A549 (cell line): Measurements from ENCODE around the gene KIFAP3.

Experiments
- POLR2A ChIP-seq: IDR thresholded peaks from 2 replicates; pipeline ENCODE4 v1.6.1; 2012; ENCODE audit warnings: mild to moderate bottlenecking, low read length
- RNF2 ChIP-seq: fragments of 200-600 bp; sonication (generic); IDR thresholded peaks from 2 replicates; pipeline ENCODE4 v1.6.1; 2016; ENCODE audit warnings: low read depth, mild to moderate bottlenecking, antibody characterized with exemption, moderate library complexity, borderline replicate concordance
- SMC3 ChIP-seq: fragments of >200 bp; sonication (Bioruptor Twin); formaldehyde crosslinking; IDR thresholded peaks from 3 replicates; pipeline ENCODE4 v1.6.1; 2018; ENCODE audit warnings: inconsistent platforms
- TF ChIP-seq, protein P1 (sequence below): fragments of >200 bp; sonication (Bioruptor Twin); formaldehyde crosslinking; IDR thresholded peaks from 3 replicates; pipeline ENCODE4 v1.5.1; 2016
- TF ChIP-seq, protein P2 (sequence below): fragments of 200-600 bp; sonication (generic); IDR thresholded peaks from 2 replicates; pipeline ENCODE4 v1.6.1; 2016; ENCODE audit warnings: antibody characterized with exemption, mild to moderate bottlenecking, moderate library complexity

DNA sequence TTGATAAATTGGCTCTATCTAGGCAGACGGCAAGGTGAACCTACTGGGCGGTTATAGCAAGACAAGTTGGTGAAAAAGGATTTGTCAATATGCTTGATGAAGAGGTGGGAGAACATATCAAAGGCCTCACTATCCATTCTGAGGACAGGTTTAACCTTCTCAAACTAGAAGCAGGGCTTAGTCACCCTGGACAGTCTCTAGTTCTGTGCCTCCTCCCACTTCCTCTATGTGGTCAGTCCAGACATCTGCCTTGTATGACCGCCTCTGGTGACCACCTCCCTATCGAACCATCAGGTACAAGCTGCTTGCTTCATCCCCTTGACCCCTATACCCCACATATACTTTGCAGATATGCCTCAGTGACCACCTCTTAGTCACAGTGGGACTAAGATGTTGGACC is 178.5 kb downstream of the KIFAP3 start:
- no peak for TF ChIP-seq RNF2
- TF ChIP-seq SMC3, result no peak
- TF ChIP-seq, protein P1, sequence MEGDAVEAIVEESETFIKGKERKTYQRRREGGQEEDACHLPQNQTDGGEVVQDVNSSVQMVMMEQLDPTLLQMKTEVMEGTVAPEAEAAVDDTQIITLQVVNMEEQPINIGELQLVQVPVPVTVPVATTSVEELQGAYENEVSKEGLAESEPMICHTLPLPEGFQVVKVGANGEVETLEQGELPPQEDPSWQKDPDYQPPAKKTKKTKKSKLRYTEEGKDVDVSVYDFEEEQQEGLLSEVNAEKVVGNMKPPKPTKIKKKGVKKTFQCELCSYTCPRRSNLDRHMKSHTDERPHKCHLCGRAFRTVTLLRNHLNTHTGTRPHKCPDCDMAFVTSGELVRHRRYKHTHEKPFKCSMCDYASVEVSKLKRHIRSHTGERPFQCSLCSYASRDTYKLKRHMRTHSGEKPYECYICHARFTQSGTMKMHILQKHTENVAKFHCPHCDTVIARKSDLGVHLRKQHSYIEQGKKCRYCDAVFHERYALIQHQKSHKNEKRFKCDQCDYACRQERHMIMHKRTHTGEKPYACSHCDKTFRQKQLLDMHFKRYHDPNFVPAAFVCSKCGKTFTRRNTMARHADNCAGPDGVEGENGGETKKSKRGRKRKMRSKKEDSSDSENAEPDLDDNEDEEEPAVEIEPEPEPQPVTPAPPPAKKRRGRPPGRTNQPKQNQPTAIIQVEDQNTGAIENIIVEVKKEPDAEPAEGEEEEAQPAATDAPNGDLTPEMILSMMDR, result no peak
- TF ChIP-seq POLR2A, result no peak
- TF ChIP-seq, protein P2, sequence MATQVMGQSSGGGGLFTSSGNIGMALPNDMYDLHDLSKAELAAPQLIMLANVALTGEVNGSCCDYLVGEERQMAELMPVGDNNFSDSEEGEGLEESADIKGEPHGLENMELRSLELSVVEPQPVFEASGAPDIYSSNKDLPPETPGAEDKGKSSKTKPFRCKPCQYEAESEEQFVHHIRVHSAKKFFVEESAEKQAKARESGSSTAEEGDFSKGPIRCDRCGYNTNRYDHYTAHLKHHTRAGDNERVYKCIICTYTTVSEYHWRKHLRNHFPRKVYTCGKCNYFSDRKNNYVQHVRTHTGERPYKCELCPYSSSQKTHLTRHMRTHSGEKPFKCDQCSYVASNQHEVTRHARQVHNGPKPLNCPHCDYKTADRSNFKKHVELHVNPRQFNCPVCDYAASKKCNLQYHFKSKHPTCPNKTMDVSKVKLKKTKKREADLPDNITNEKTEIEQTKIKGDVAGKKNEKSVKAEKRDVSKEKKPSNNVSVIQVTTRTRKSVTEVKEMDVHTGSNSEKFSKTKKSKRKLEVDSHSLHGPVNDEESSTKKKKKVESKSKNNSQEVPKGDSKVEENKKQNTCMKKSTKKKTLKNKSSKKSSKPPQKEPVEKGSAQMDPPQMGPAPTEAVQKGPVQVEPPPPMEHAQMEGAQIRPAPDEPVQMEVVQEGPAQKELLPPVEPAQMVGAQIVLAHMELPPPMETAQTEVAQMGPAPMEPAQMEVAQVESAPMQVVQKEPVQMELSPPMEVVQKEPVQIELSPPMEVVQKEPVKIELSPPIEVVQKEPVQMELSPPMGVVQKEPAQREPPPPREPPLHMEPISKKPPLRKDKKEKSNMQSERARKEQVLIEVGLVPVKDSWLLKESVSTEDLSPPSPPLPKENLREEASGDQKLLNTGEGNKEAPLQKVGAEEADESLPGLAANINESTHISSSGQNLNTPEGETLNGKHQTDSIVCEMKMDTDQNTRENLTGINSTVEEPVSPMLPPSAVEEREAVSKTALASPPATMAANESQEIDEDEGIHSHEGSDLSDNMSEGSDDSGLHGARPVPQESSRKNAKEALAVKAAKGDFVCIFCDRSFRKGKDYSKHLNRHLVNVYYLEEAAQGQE, result no peak
